Transverse colon (tissue), 4 donors: Measurements from ENCODE around the gene CNPY2. TPM values are rescaled to one million over a fixed set of nuclear protein-coding genes. Genes with fewer than 3 reads are reported as not detected.
"Not testable (repeated sequence)": the region's sequence is repeated elsewhere in the genome, so short reads cannot be mapped to it uniquely, and the experiment has no call there.

Source experiments
- DNase-seq: peaks from one replicate; pipeline ENCODE4 v3.0.0-alpha.2; 2019
- H3K27ac ChIP-seq, 4 donors: fragments of 200-600 bp; sonication (generic); 2 replicates each; pipeline ENCODE4 v1.5.1; 2016 to 2018; ENCODE audit warnings: inconsistent platforms in 4 of 4
- H3K27me3 ChIP-seq: fragments of 200-600 bp; sonication (generic); 2 replicates; pipeline ENCODE4 v1.5.1; 2017; ENCODE audit warnings: inconsistent platforms
- H3K36me3 ChIP-seq, 4 donors: fragments of 200-600 bp; sonication (generic); 2 replicates each; pipeline ENCODE4 v1.5.1; 2017 to 2019; ENCODE audit warnings: inconsistent platforms in 4 of 4
- H3K4me1 ChIP-seq, 4 donors: fragments of 200-600 bp; sonication (generic); 2 replicates each; pipeline ENCODE4 v1.5.1; 2017 to 2020; ENCODE audit warnings: inconsistent platforms in 4 of 4
- H3K4me3 ChIP-seq, 4 donors: fragments of 200-600 bp; sonication (generic); 1 replicate in 1 of 4; 2 replicates in 3 of 4; pipeline versions ENCODE4 v1.5.1 to v1.6.1; 2017 to 2019; ENCODE audit warnings: inconsistent platforms in 4 of 4
- H3K9me3 ChIP-seq, 2 donors: fragments of 200-600 bp; sonication (generic); 2 replicates each; pipeline ENCODE4 v1.5.1; 2017 to 2019; ENCODE audit warnings: inconsistent platforms in 2 of 2
- CTCF ChIP-seq, 5 experiments: fragments of 200-600 bp in 3 of 5; fragments of 450-650 bp in 2 of 5; sonication (generic) in 3 of 5; IDR thresholded peaks; 1 replicate in 2 of 5; 2 replicates in 3 of 5; pipeline ENCODE4 v1.5.1; 2016 to 2017; ENCODE audit warnings: antibody characterized with exemption in 5 of 5, inconsistent platforms in 3 of 5, mild to moderate bottlenecking in 2 of 5, moderate library complexity in 1 of 5
- EP300 ChIP-seq: sonication (generic); formaldehyde crosslinking; IDR thresholded peaks from one replicate; pipeline ENCODE4 v1.6.1; 2017; ENCODE audit warnings: antibody characterized with exemption, low read depth
- POLR2A ChIP-seq: fragments of 450-650 bp; IDR thresholded peaks from one replicate; pipeline ENCODE4 v1.6.1; 2016; ENCODE audit warnings: antibody characterized with exemption, mild to moderate bottlenecking, moderate library complexity
- POLR2AphosphoS5 ChIP-seq, 3 donors: sonication (generic); formaldehyde crosslinking; IDR thresholded peaks; one replicate each; pipeline ENCODE4 v1.6.1; 2016; ENCODE audit warnings: antibody characterized with exemption in 3 of 3
- WGBS, 2 donors: methylation state at CpG; one replicate each; pipeline ENCODE4 v1.1.5; 2018; ENCODE audit warnings: low coverage in 1 of 2; 5-methylcytosine and 5-hydroxymethylcytosine counted together
- in situ Hi-C, 4 donors: fragments of 200-750 bp; cut with MboI; loops; one replicate each; pipeline versions ENCODE4 v1.15.0 to v1.15.1; 2017; ENCODE audit warnings: low sequenced_read_pairs in 3 of 4, low pct_ligation_motif_present in 1 of 4, low pct_unique_long_range_greater_than_20kb in 1 of 4
- intact Hi-C: fragments of 100-400 bp; cut with DNase I; formaldehyde crosslinking; loops from one replicate; pipeline ENCODE4 v1.15.1; 2023; ENCODE audit warnings: low total_unique reads
- total RNA-seq, 4 donors: library from RNA; depleted of rRNA; stranded (reverse); fragments of >200 nt; gene quantifications; one replicate each; pipeline ENCODE4 v1.1.0, GENCODE V29; 2016

Gene CNPY2
- total RNA-seq, 4 donors from 2014 or later, result 34.0 to 87.2 (median 51.8) TPM

- no peak overlapping the region for H3K4me3 ChIP-seq
- intact Hi-C loops, result no loop called here
- TF ChIP-seq POLR2A, result no peak
- TF ChIP-seq CTCF (IDR thresholded peaks at IDR 0.05), result peak in 2 of 5 experiments; percentile 10 to 12
- no peaks in the 10 kb centered on the region for H3K9me3 ChIP-seq
- H3K27ac ChIP-seq, result no peak overlapping the region
- 15% methylated on average over 1 of the region's 1 CpG; no CpG with 5 or more reads in 1 of the 2 donors for WGBS, 2 donors
- no peaks in the 10 kb centered on the region for H3K27me3 ChIP-seq
- no peak for DNase-seq
- peaks cover 3 to 14% (median 9%) of the 10 kb centered on the region in 4 donors for H3K4me1 ChIP-seq
- peaks cover 0 to 48% (median 23%) of the 10 kb centered on the region in 4 donors for H3K36me3 ChIP-seq
- in situ Hi-C loops, result no loop called here
Observed at GRCh38 chr12:56271031-56271430, 44.8 kb downstream of the CNPY2 start.

- DNase-seq, result no peak
- TF ChIP-seq POLR2AphosphoS5 (IDR thresholded peaks at IDR 0.05) (no peak), EP300 (no peak), POLR2A (no peak), CTCF (IDR thresholded peaks at IDR 0.05) (no peak)
- 22 to 50% methylated on average over 1 to 21 of the region's 21 CpGs for WGBS, 2 donors
- Histone ChIP-seq H3K4me3 (peak overlapping the region; percentile 55 to 80 (median 58)), H3K27ac (peak overlapping the region; percentile 92 to 96 (median 96)), H3K36me3 (peaks cover 0 to 15% (median 7%) of the 10 kb centered on the region in 4 donors), H3K4me1 (peaks cover 5 to 14% (median 12%) of the 10 kb centered on the region in 4 donors), H3K9me3 (no peaks in the 10 kb centered on the region), H3K27me3 (no peaks in the 10 kb centered on the region)
- in situ Hi-C loops (no loop called here), intact Hi-C loops (no loop called here)
Observed at GRCh38 chr12:56267443-56268071, 48.2 kb downstream of the CNPY2 start.

GRCh38 chr12:56266693-56267442 is 48.9 kb downstream of the CNPY2 start, which contains the start of gene COQ10A:
Gene COQ10A (plus strand): TSS chr12:56266942. CDS start chr12:56267119, 177 bp downstream.
- WGBS, 2 donors, result 0 to 1% methylated on average over 3 to 56 of the region's 68 CpGs
- Histone ChIP-seq H3K4me1 (peaks cover 5 to 14% (median 12%) of the 10 kb centered on the region in 4 donors), H3K4me3 (peak within 1 kb of the TSS; percentile 55 to 80 (median 58)), H3K36me3 (peaks cover 0 to 8% (median 4%) of the 10 kb centered on the region in 4 donors), H3K9me3 (no peaks in the 10 kb centered on the region), H3K27ac (peak within 1 kb of the TSS; percentile 92 to 96 (median 96)), H3K27me3 (no peaks in the 10 kb centered on the region)
- peak; percentile 93 for DNase-seq
- in situ Hi-C loops (no loop called here), intact Hi-C loops (no loop called here)
- TF ChIP-seq EP300 (no peak), CTCF (IDR thresholded peaks at IDR 0.05) (peak; percentile 66 to 91 (median 74)), POLR2AphosphoS5 (IDR thresholded peaks at IDR 0.05) (peak; percentile 90 to 93 (median 91)), POLR2A (peak; percentile 81)

GRCh38 chr12:56266068-56266692 is 49.6 kb downstream of the CNPY2 start:
- Histone ChIP-seq H3K27ac (peak overlapping the region; percentile 92 to 96 (median 96)), H3K4me1 (peaks cover 5 to 14% (median 12%) of the 10 kb centered on the region in 4 donors), H3K4me3 (peak overlapping the region; percentile 50 to 80 (median 58))
- H3K9me3 ChIP-seq, intact Hi-C loops, in situ Hi-C loops, H3K36me3 ChIP-seq, H3K27me3 ChIP-seq: not testable (repeated sequence)
- DNase-seq, result peak; percentile 16
- WGBS, 2 donors, result 28 to 55% methylated on average over 10 to 16 of the region's 16 CpGs

GRCh38 chr12:56262955-56263354 is 52.8 kb downstream of the CNPY2 start:
- intact Hi-C loops, H3K4me3 ChIP-seq, H3K36me3 ChIP-seq, DNase-seq, H3K27me3 ChIP-seq, H3K27ac ChIP-seq, in situ Hi-C loops, H3K9me3 ChIP-seq: not testable (repeated sequence)
- 83 to 90% methylated on average over 3 to 7 of the region's 7 CpGs for WGBS, 2 donors
- peaks cover 10 to 21% (median 18%) of the 10 kb centered on the region in 4 donors for H3K4me1 ChIP-seq
